CD1c-positive myeloid dendritic cell (primary cell): ENCODE measurements around the gene ADAMTS2.

Source experiments
- DNase-seq: peaks from one replicate; pipeline ENCODE4 v3.0.0-alpha.2; 2016; ENCODE audit errors: extremely low spot score

The ADAMTS2 gene

GRCh38 chr5:179254638-179255271 is 90.5 kb downstream of the ADAMTS2 start:
- no peak for DNase-seq

DNA sequence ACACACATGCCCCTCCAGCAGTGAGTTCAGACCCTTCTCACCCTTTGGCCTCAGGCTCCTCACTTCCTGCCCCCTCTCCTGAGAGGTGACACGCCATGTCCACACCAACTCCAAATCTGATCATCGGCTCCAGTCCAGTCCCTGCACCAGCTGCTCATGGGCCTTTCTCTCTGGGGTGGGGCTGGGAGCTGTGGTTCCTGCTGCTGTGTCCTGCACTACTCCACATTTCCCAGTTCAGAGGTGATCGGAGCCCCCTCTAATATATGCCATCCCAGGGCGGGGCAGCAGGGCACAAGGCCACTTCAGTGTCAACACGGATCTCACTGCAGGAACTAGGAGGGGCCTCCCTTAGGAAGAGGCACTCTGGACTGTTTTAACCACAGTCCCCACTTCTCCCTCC is 91.5 kb downstream of the ADAMTS2 start:
- DNase-seq, result no peak

DNA sequence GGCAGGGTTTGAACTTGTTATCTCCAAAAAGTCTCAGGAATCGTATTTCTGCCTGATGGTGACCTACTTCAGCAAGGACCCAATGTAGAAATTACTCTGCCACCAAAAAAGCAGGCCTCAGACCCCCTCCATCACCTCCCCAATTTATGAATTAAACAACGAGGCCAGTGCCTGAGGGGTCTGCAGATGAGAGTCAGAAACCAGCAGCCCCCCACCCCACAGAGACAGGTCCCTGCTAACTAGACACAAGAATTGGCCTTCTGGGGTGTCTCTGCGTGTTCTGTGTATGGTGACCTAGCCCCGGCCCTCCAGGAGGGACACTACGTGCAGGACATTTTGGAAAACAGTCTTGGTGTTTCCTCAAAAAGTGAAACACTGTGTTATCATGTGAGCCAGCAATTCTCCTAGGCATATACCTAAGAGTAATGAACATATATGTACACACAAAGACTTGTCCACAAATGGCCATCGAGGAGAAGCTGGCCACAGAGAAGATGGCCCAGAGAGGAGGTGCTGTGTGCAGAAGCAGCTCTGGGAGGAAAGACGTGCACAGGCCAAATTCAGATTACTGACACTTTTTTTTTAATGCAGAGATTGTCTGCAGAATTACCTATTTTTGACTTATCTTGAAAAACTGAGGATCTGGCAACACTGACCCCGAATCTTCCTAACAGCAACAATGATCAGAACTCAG is 93.8 kb downstream of the ADAMTS2 start:
- no peak for DNase-seq

DNA sequence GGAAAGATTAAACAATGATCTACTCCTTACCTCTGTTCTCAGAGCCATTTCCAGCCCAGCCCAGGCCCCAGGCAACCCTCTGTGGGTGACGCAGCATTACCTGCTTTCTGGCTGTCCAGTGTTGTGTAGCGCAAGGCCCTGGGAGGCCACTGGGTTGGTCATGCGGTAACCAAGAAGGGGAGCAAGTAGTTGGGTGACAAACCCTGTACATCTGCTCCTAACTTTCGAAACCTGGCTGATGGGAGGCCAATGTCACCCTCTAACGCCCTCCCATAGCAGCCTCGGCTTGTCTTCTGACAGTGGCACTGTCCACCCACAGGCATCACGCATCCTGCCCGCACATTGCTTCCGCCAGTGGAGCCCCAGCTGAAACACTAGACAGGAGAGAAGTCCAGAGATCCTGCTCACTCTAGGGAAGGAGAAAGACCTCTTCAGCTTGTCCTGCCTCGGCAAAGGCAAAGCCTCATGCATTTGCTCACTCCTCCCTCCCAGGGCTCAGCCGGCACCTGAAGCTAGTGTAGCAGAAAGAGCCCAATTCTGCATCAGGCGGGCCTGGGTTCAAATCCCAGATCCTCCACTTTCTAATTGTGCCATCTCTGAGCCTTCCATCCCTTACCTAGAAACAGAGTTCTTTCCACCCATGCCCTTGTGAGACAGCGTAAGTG is 94.6 kb downstream of the ADAMTS2 start:
- no peak for DNase-seq

- DNase-seq, result no peak
Observed at GRCh38 chr5:179246227-179246626, 99.0 kb downstream of the ADAMTS2 start.

DNA sequence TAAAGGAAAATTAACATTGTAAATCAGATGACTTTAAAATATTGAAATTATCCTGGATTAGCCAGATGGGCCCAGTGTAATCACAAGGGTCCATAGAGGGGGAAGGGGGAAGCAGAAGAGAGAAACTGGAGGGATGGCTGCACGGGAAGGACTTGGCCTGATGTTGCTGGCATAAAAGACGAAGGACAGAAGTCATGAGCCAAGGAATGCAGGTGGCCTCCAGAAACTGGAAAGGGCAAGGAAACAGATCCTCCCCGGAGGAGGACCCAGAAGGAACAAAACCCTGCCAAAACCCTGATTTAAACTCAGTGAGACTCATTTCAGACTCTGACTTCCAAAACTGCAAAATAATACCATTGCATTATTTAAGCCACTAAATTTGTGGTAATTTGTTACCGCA is 100.2 kb downstream of the ADAMTS2 start:
- DNase-seq, result no peak

GRCh38 chr5:179244044-179244443 is 101.2 kb downstream of the ADAMTS2 start:
- DNase-seq, result no peak

DNA sequence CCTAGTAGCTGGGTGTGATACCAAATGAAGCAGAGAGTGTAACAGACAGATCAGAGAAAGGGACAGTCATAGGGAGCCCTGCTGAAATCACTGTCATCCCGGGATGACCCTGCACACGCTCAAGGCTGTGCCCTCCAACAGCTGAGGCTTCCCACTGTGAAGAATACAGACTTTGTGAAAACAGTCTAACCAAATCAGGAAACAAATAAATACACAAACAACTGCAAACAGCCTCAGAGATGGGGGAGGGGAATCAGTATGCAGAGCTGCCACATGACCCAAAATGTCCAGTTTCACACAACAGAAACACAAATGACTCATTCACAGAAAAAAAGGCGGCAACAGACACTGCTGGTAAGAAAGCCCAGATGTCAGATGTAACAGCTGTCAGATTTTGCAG is 101.9 kb downstream of the ADAMTS2 start:
- no peak for DNase-seq

DNA sequence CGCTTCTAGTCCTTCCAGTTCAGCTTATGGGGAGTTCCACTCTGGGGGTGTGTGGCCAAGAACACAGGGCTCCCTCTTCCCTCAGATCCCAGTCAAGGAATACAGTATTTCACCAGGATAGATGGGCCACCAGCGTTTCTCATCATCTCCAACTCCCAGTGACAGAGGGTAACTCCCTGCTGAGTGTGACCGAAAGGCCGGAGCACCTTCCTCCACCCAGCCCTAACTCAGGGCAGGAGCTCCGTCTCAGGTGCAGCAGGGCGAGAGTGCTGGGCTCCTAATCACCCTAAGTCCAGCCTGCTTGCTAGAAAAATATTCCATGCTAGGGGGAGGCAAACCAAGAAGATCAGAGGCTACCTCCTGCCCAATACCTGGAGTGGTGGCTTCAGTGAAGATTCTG is 102.6 kb downstream of the ADAMTS2 start:
- no peak for DNase-seq

DNA sequence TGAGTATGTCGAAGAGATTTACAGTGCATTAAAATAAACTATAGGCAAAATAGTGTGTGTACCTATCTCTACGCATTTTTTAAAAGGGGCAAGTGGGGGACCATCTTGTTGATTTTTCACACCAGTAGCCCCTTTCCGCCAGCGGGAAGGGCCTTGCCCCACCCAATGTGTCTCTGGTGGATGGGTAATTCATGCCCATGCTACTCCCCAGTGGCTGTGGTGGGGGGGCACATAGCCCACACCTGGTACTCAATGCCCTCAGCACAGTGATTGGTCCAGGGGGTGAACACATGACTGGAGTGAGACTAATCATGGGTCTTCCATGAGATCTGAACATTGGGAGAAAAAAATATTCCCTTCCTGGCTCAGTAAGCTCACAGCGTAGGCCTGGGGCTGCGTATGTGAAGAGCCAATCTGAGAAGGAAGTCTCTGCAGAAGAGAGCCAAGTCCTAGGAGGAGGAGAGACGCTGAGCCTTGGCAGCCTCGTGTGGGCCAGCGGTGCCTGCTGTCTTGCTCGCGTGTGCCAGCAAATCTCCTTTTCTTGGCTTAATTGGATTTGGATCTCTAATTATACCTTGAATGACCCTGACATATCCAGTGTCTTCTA is 103.4 kb downstream of the ADAMTS2 start:
- DNase-seq, result no peak

DNA sequence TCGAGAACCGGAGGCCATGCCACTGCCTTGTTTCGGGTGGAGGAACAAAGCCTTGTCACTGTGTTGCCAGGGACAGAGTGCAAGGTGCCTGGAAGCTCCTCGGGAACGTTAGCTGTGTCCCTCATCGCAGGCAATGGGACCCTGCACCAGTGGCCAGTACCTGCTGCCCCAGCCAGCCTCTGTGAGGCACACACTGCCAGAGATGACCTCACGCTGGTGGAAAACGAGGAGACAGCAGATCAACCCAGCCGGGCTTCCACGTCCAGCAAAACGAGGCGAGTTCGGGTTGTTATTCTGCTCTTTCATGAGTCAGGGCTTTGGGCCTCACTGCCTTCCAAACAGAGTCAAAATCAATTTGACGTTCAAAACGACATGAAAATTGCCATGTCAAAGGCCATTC is 104.1 kb downstream of the ADAMTS2 start:
- no peak for DNase-seq

GRCh38 chr5:179240561-179240960 is 104.7 kb downstream of the ADAMTS2 start:
- DNase-seq, result no peak

GRCh38 chr5:179239256-179240135 is 105.8 kb downstream of the ADAMTS2 start:
- no peak for DNase-seq

- no peak for DNase-seq
Observed at GRCh38 chr5:179238628-179238970, 106.7 kb downstream of the ADAMTS2 start.

- no peak for DNase-seq
Observed at GRCh38 chr5:179237770-179238627, 107.3 kb downstream of the ADAMTS2 start.

- no peak for DNase-seq
Observed at GRCh38 chr5:179235416-179236400, 109.6 kb downstream of the ADAMTS2 start.

GRCh38 chr5:179234563-179235135 is 110.6 kb downstream of the ADAMTS2 start:
- DNase-seq, result no peak

DNA sequence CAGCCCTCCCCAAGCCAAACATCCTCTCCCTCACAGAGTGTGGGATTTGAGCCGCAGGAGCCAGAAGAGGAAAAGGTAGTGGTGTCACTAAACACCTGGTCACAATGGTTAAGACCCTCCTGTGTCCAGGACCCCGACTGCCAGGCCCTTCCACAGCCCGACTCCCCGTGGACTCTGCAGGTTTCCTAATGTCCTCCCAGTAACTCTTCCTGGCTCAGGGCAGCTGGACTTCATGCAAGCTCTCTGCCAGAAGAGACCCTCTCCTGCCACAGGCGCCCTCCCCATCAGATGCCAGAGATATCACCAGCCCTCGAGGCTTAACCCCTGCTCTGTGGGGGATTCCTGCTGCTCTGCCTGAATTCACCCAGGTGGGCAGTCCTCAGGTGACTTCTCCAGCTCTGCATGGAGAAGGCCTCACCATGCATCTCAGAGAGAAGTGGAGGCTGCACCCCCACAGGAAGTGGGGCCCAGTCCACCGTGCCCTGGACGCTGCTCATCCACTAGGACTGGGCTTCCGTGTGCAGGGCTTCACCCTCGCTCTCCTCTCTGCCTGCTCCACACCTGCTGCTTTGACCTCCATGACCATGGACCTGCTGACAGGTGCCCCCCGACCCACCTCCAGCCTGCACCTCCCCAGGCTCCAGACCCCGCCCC is 111.2 kb downstream of the ADAMTS2 start:
- no peak for DNase-seq
